Pons (tissue), 1 donor: ENCODE data around the gene EMSY.
A peak's percentile ranks its signal among the peaks of the same experiment; 100 is the strongest.
"Not testable (repeated sequence)": the region's sequence is repeated elsewhere in the genome, so short reads cannot be mapped to it uniquely, and the experiment has no call there.

ENCODE experiments used
- DNase-seq: peaks from one replicate; pipeline ENCODE4 v3.0.0-alpha.2; 2016; ENCODE audit warnings: low spot score

The EMSY gene, protein sequence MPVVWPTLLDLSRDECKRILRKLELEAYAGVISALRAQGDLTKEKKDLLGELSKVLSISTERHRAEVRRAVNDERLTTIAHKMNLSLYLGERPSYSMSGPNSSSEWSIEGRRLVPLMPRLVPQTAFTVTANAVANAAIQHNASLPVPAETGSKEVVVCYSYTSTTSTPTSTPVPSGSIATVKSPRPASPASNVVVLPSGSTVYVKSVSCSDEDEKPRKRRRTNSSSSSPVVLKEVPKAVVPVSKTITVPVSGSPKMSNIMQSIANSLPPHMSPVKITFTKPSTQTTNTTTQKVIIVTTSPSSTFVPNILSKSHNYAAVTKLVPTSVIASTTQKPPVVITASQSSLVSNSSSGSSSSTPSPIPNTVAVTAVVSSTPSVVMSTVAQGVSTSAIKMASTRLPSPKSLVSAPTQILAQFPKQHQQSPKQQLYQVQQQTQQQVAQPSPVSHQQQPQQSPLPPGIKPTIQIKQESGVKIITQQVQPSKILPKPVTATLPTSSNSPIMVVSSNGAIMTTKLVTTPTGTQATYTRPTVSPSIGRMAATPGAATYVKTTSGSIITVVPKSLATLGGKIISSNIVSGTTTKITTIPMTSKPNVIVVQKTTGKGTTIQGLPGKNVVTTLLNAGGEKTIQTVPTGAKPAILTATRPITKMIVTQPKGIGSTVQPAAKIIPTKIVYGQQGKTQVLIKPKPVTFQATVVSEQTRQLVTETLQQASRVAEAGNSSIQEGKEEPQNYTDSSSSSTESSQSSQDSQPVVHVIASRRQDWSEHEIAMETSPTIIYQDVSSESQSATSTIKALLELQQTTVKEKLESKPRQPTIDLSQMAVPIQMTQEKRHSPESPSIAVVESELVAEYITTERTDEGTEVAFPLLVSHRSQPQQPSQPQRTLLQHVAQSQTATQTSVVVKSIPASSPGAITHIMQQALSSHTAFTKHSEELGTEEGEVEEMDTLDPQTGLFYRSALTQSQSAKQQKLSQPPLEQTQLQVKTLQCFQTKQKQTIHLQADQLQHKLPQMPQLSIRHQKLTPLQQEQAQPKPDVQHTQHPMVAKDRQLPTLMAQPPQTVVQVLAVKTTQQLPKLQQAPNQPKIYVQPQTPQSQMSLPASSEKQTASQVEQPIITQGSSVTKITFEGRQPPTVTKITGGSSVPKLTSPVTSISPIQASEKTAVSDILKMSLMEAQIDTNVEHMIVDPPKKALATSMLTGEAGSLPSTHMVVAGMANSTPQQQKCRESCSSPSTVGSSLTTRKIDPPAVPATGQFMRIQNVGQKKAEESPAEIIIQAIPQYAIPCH (N-terminal part only)

DNA sequence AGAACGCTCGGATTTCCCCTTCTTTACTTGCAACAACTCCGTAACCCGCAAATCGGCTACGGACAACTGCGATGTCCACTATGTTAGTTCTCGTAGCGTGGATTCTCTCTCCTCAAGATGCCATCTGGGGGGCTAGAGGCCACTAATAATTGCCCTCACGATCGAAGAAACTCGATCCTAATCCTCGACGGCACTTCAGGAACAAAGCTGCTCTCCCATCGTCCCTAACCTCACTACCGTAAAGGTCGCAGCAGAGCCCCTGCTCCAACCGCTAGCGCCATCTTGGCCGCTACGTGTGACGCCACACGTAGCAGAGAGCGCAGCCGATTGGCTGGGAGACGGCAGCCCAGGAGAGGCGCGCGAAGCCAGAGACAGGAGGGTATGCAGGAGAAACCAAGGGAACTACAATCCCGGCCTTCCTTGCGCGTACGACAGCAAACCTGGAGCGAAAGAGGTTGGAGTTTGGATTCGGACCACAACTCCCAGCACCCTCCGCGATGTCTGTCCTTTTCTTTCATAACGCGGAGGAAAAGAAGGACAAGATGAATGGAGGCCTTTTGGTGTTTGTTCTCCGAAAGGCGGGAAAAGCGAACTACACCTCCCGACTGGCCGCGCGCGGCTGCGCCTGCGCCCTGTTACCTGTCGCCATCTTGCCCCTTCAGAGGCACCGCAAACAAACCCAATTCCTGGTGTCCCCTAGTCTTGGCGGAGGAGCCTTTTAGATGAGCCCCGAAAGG, at the start of gene EMSY:
TSS of gene EMSY (plus strand) at position 635 of the 737 bp plus-strand sequence. CDS start 1,921 bp downstream, outside the sequence.
- DNase-seq: peak; percentile 100

- no peak for DNase-seq
These were observed 49.5 kb upstream of the EMSY start for GRCh38 chr11:76395296-76395695.

DNA sequence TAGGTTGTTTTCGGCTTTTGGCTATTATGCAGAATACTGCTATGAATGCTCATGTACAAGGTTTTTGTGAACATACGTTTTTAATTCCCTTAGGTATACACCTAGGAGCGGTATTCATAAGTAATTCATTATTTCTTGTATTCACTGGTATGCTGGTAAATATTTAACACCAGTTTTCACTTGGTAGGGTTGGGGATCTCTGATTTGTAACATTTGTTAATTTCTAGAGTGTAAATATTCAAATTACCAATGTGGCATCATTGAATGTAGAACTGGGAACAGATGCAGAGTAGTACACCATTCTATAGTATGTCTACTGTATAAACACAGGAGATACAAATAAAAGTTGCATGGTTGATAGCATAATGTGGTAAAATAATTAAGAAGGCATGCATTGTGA, 47.4 kb upstream of the EMSY start:
- DNase-seq: no peak

GRCh38 chr11:76400967-76401366, 43.9 kb upstream of the EMSY start:
- no peak for DNase-seq

- DNase-seq: not testable (repeated sequence)
These were observed 43.3 kb upstream of the EMSY start for GRCh38 chr11:76401484-76401883.

- no peak for DNase-seq
These were observed 38.5 kb upstream of the EMSY start for GRCh38 chr11:76406359-76406758.

GRCh38 chr11:76408171-76408965, 36.5 kb upstream of the EMSY start:
- no peak for DNase-seq

DNA sequence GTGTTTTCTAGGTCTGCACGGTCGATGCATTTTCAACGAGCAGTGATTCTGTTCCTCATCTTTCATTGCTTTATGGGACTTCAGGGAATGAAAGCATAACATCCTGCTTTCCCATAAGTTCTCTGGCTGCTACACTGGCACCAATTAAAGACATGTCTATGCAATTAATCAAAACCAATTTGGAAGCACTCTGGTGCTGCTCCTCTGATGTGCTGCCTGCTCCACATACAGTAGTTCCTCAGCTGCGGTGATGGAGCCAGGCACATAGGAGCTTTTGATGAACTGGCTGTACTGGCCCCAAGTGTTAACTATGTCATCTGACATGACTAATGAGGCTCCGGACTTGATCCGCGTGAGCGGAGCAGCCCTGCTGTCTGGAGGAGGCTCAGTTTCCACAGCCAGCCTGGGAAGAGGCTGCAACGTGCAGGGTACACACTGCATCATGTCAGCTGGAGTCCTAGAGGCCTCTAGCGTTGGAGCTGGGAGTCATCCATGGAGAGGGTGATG, 33.9 kb upstream of the EMSY start:
- no peak for DNase-seq

DNA sequence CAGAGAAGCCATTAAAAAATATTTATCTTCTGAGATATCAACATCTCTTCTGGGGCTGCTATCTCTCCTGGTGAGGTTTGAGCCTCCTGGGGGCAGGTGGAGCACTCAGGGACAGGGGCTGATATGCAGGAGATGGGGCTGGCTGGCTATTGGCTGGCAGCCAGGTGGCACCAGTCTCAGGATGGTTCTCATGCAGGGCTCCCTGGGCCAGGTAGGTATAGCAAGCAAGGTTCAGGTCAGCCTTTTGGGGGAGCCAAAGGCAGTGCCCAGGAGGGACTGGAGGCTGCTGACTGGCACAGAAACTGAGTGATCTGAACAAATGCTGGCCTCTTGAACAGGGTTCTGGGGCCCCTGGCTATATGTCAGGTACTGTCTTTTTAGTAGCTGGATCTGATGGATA, 29.7 kb upstream of the EMSY start:
- no peak for DNase-seq

DNA sequence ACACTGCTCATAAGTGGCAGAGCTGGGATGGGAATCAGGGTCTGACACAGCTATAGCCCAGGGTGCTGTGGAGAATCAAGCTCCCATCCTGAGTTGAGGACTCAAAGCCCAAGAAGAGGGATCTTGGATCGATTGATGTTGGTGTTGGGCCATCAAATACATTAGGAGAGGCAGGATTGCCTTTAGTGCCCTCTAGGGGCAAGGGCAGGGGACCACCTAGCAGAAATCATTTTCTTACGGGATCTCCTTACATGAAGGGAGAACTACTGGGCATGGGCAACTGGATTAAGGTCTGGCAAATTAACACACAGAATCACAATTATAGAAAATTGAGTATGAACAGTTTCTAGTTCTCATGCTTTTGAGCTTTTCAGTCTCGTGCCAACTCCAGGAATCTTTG, 24.9 kb upstream of the EMSY start:
- DNase-seq: no peak

DNA sequence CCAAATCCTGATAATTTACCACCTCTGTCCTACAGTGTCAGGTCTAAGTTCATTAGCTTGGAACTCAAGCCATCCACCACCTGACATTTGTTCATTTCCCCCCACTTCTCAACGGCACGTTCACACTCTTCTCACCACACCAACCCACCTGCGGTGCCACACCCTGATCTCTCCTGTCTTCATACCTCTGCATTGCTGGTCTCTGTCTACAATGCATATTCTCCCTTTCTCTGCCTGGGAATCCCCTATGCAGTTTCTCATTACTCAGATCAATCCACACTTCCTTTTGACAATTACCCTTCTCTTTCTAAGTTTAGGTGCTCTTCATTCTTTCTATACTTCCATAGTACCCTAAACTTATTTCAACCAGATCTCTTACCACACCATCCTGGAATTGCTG, 20.4 kb upstream of the EMSY start:
- DNase-seq: no peak

DNA sequence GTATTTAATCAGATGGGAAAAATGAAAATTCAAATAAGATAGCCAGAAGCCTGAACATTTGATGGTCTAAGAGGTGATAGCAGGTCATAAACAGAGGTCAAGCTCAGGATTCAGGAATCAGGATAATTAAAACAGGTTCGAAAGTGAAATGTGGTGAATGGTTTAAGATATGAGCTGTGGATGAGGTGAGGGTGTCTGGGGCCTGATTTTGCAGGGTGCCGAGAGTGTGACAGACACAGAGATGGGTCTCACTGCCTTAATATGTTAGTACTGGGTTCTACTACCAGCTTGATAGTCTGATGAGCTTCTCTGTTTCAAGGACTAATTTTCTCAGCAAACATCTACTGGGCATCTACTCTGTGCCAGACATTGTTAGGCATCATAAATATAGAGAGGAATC, 19.9 kb upstream of the EMSY start:
- no peak for DNase-seq

GRCh38 chr11:76426660-76427059, 18.2 kb upstream of the EMSY start:
- no peak for DNase-seq

- DNase-seq: no peak
These were observed 8.8 kb upstream of the EMSY start for GRCh38 chr11:76436020-76436419.

- DNase-seq: peak; percentile 5
These were observed 1.4 kb upstream of the EMSY start for GRCh38 chr11:76443268-76443980.

GRCh38 chr11:76444065-76444383, 794 bp upstream of the EMSY start:
- no peak for DNase-seq

- peak; percentile 59 for DNase-seq
These were observed 585 bp downstream of the EMSY start for GRCh38 chr11:76445121-76446084.

GRCh38 chr11:76448506-76448905, 3.7 kb downstream of the EMSY start:
- no peak for DNase-seq

DNA sequence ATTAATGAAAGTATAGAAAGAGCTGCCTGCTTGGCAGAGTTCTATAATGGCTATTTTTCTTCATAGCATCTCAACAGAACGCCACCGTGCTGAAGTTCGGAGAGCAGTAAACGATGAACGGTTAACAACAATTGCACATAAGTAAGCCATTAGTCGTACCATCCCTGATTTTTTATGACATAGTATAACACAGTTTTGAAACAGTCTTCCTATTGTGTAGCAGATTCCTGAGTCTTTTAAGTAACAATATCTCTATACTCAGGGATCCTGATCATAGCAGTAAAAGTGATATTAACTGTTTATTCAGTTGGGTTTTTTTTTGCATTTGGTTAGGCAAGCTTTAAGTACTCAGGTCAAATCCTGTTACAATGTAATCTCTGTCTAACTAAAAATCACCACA, 8.4 kb downstream of the EMSY start:
- no peak for DNase-seq
